H9 (cell line): Measurements from ENCODE around the gene NCMAP. TPM values are rescaled to one million over a fixed set of nuclear protein-coding genes. Genes with fewer than 3 reads are reported as not detected.

Experiments
- DNase-seq: peaks from one replicate; pipeline ENCODE4 v3.0.0-alpha.2; 2017
- H2AFZ ChIP-seq: one replicate; pipeline ENCODE4 v1.6.1; 2013; ENCODE audit warnings: mild to moderate bottlenecking, low read length, control low read depth, moderate library complexity
- H2AK5ac ChIP-seq: 2 replicates; pipeline ENCODE4 v1.6.1; 2013; ENCODE audit warnings: low read length, control low read depth, mixed read lengths; ENCODE audit not compliant: insufficient read length
- H2BK120ac ChIP-seq: one replicate; pipeline ENCODE4 v1.6.1; 2013; ENCODE audit warnings: low read depth, mild to moderate bottlenecking, low read length, control low read depth, inconsistent platforms; ENCODE audit not compliant: poor library complexity, severe bottlenecking
- H2BK12ac ChIP-seq: 2 replicates; pipeline ENCODE4 v1.6.1; 2013; ENCODE audit warnings: low read length, control low read depth, mixed read lengths, low read depth; ENCODE audit not compliant: insufficient read length
- H2BK15ac ChIP-seq: 2 replicates; pipeline ENCODE4 v1.6.1; 2013; ENCODE audit warnings: low read depth, low read length, control low read depth
- H2BK20ac ChIP-seq: one replicate; pipeline ENCODE4 v1.6.1; 2013; ENCODE audit warnings: low read depth, mild to moderate bottlenecking, low read length, control low read depth, inconsistent platforms; ENCODE audit not compliant: poor library complexity, severe bottlenecking
- H2BK5ac ChIP-seq: 2 replicates; pipeline ENCODE4 v1.6.1; 2013; ENCODE audit warnings: low read length, control low read depth, mixed read lengths; ENCODE audit not compliant: insufficient read length
- H3K14ac ChIP-seq: 2 replicates; pipeline ENCODE4 v1.6.1; 2013; ENCODE audit warnings: low read length, control low read depth; ENCODE audit not compliant: insufficient read depth
- H3K18ac ChIP-seq: 2 replicates; pipeline ENCODE4 v1.6.1; 2013; ENCODE audit warnings: low read depth, mild to moderate bottlenecking, mixed read lengths, low read length, control low read depth; ENCODE audit not compliant: insufficient read length
- H3K23ac ChIP-seq: 2 replicates; pipeline ENCODE4 v1.6.1; 2013; ENCODE audit warnings: low read length, control low read depth, mixed read lengths, low read depth; ENCODE audit not compliant: insufficient read length
- H3K23me2 ChIP-seq: 2 replicates; pipeline ENCODE4 v1.6.1; 2013; ENCODE audit warnings: low read depth, mild to moderate bottlenecking, mixed read lengths, low read length, control low read depth; ENCODE audit not compliant: insufficient read length, poor library complexity, severe bottlenecking
- H3K27ac ChIP-seq: 2 replicates; pipeline ENCODE4 v1.5.1; 2013; ENCODE audit warnings: low read length, control low read depth, mixed read lengths, low read depth; ENCODE audit not compliant: insufficient read length
- H3K27me3 ChIP-seq: 2 replicates; pipeline ENCODE4 v1.6.1; 2013; ENCODE audit warnings: low read length, control low read depth, inconsistent platforms; ENCODE audit not compliant: insufficient read depth
- H3K4ac ChIP-seq: 2 replicates; pipeline ENCODE4 v1.6.1; 2013; ENCODE audit warnings: low read depth, mild to moderate bottlenecking, control low read depth, inconsistent platforms, low read length, moderate library complexity
- H3K4me1 ChIP-seq: 2 replicates; pipeline ENCODE4 v1.6.1; 2013; ENCODE audit warnings: low read length, control low read depth, inconsistent platforms; ENCODE audit not compliant: insufficient read depth
- H3K4me2 ChIP-seq: 2 replicates; pipeline ENCODE4 v1.6.1; 2013; ENCODE audit warnings: low read length, control low read depth, mixed read lengths; ENCODE audit not compliant: insufficient read length, insufficient read depth
- H3K56ac ChIP-seq: 2 replicates; pipeline ENCODE4 v1.6.1; 2013; ENCODE audit warnings: low read depth, mild to moderate bottlenecking, mixed read lengths, low read length, control low read depth; ENCODE audit not compliant: insufficient read length
- H3K79me1 ChIP-seq: 2 replicates; pipeline ENCODE4 v1.6.1; 2013; ENCODE audit warnings: low read depth, mild to moderate bottlenecking, moderate library complexity, low read length, control low read depth, inconsistent platforms; ENCODE audit not compliant: insufficient read depth, poor library complexity, severe bottlenecking
- H3K79me2 ChIP-seq: 2 replicates; pipeline ENCODE4 v1.6.1; 2013; ENCODE audit warnings: low read length, control low read depth, inconsistent platforms; ENCODE audit not compliant: insufficient read depth
- H3K9ac ChIP-seq: 2 replicates; pipeline ENCODE4 v1.6.1; 2013; ENCODE audit warnings: low read length, control low read depth, mixed read lengths; ENCODE audit not compliant: insufficient read length; ENCODE audit errors: extremely low read depth
- H3K9me3 ChIP-seq: one replicate; pipeline ENCODE4 v1.6.1; 2013; ENCODE audit warnings: low read depth, low read length, inconsistent platforms; ENCODE audit not compliant: control insufficient read depth
- H3T11ph ChIP-seq: one replicate; pipeline ENCODE4 v1.6.1; 2013; ENCODE audit warnings: mild to moderate bottlenecking, low read length, control low read depth, inconsistent platforms
- H4K20me1 ChIP-seq: one replicate; pipeline ENCODE4 v1.6.1; 2013; ENCODE audit not compliant: control insufficient read depth, insufficient read length, insufficient read depth
- H4K5ac ChIP-seq: 2 replicates; pipeline ENCODE4 v1.6.1; 2013; ENCODE audit warnings: low read depth, mild to moderate bottlenecking, mixed read lengths, low read length, control low read depth; ENCODE audit not compliant: insufficient read length
- H4K8ac ChIP-seq: replicated peaks from 2 replicates; pipeline ENCODE4 v1.6.1; 2013; ENCODE audit warnings: low read length, control low read depth, mixed read lengths, low read depth; ENCODE audit not compliant: insufficient read length
- H4K91ac ChIP-seq: 2 replicates; pipeline ENCODE4 v1.6.1; 2013; ENCODE audit warnings: low read depth, mild to moderate bottlenecking, moderate library complexity, mixed read lengths, low read length, control low read depth; ENCODE audit not compliant: insufficient read length
- H3K27ac Mint-ChIP-seq, 3 experiments: 2 replicates in 2 of 3; 3 replicates in 1 of 3; pipeline ENCODE4 v1.8.0; 2020 to 2021; ENCODE audit warnings: mixed read lengths in 3 of 3, mild to moderate bottlenecking in 1 of 3, moderate library complexity in 1 of 3
- H3K27me3 Mint-ChIP-seq: 2 replicates; pipeline ENCODE4 v1.8.0; 2021; ENCODE audit warnings: low read depth, mild to moderate bottlenecking, moderate library complexity, mixed read lengths
- H3K36me3 Mint-ChIP-seq, 3 experiments: 2 replicates in 2 of 3; 3 replicates in 1 of 3; pipeline ENCODE4 v1.8.0; 2020 to 2021; ENCODE audit warnings: low read depth in 3 of 3, mixed read lengths in 3 of 3; ENCODE audit not compliant: insufficient read depth in 1 of 3
- H3K4me1 Mint-ChIP-seq, 2 experiments: 2 replicates each; pipeline ENCODE4 v1.8.0; 2020; ENCODE audit warnings: mixed read lengths in 2 of 2
- H3K4me3 Mint-ChIP-seq, 2 experiments: 2 replicates in 1 of 2; 3 replicates in 1 of 2; pipeline ENCODE4 v1.8.0; 2020 to 2021; ENCODE audit warnings: mild to moderate bottlenecking in 2 of 2, mixed read lengths in 2 of 2, moderate library complexity in 1 of 2
- H3K9me3 Mint-ChIP-seq, 2 experiments: 2 replicates in 1 of 2; 3 replicates in 1 of 2; pipeline ENCODE4 v1.8.0; 2020; ENCODE audit warnings: mild to moderate bottlenecking in 2 of 2, mixed read lengths in 2 of 2, moderate library complexity in 1 of 2
- WGBS: extraction: QIAGEN DNeasy Blood & Tissue Kit; methylation state at CpG from one replicate; pipeline ENCODE4 v1.1.7; 2013; ENCODE audit warnings: missing lambda C conversion rate, low lambda C conversion rate, mixed read lengths; ENCODE audit not compliant: insufficient read length; ENCODE audit errors: extremely low coverage; 5-methylcytosine and 5-hydroxymethylcytosine counted together
- total RNA-seq: library from RNA; stranded (reverse); gene quantifications from 2 replicates; pipeline ENCODE4 v1.2.1, GENCODE V29; 2021
- TF ChIP-seq, protein P1 (sequence below): fragments of 200-600 bp; sonication (generic); conservative IDR thresholded peaks from 3 replicates; pipeline ENCODE4 v1.8.0; 2021; ENCODE audit warnings: antibody characterized with exemption, mild to moderate bottlenecking

Gene NCMAP
- total RNA-seq, 1 experiment from 2014 or later: 0.35 TPM

- Histone ChIP-seq H4K91ac (no peak overlapping the region), H3T11ph (no peak overlapping the region), H3K23me2 (no peaks in the 10 kb centered on the region), H2BK15ac (no peak overlapping the region), H2AK5ac (no peak overlapping the region), H4K20me1 (no peaks in the 10 kb centered on the region), H3K56ac (no peak overlapping the region), H3K4me1 (no peaks in the 10 kb centered on the region), H3K18ac (no peak overlapping the region), H4K5ac (no peak overlapping the region), H3K4ac (no peak overlapping the region), H3K14ac (no peak overlapping the region), H2BK5ac (no peak overlapping the region), H3K9ac (no peak overlapping the region), H3K27ac (no peak overlapping the region), H2BK12ac (no peak overlapping the region), H3K23ac (no peak overlapping the region), H4K8ac (no peak overlapping the region), H2BK120ac (no peak overlapping the region), H3K79me2 (no peaks in the 10 kb centered on the region), H3K27me3 (no peaks in the 10 kb centered on the region), H3K79me1 (no peaks in the 10 kb centered on the region), H3K9me3 (no peaks in the 10 kb centered on the region), H2BK20ac (no peak overlapping the region), H2AFZ (no peak overlapping the region), H3K4me2 (no peak overlapping the region)
- no peak for DNase-seq
- no peak overlapping the region for H3K4me3 Mint-ChIP-seq
- H3K27me3 Mint-ChIP-seq: no peaks in the 10 kb centered on the region
- no peaks in the 10 kb centered on the region for H3K9me3 Mint-ChIP-seq
- peaks cover 15 to 16% of the 10 kb centered on the region in 2 experiments for H3K4me1 Mint-ChIP-seq
- WGBS: no CpG with 5 or more reads among the region's 9 CpGs
- TF ChIP-seq, protein P1, sequence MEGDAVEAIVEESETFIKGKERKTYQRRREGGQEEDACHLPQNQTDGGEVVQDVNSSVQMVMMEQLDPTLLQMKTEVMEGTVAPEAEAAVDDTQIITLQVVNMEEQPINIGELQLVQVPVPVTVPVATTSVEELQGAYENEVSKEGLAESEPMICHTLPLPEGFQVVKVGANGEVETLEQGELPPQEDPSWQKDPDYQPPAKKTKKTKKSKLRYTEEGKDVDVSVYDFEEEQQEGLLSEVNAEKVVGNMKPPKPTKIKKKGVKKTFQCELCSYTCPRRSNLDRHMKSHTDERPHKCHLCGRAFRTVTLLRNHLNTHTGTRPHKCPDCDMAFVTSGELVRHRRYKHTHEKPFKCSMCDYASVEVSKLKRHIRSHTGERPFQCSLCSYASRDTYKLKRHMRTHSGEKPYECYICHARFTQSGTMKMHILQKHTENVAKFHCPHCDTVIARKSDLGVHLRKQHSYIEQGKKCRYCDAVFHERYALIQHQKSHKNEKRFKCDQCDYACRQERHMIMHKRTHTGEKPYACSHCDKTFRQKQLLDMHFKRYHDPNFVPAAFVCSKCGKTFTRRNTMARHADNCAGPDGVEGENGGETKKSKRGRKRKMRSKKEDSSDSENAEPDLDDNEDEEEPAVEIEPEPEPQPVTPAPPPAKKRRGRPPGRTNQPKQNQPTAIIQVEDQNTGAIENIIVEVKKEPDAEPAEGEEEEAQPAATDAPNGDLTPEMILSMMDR: no peak
- peak overlapping the region in 1 of 3 experiments; percentile 91; a peak in 4 of 7 replicates for H3K27ac Mint-ChIP-seq
- no peaks in the 10 kb centered on the region; a peak in 1 of 7 replicates for H3K36me3 Mint-ChIP-seq
Measured at GRCh38 chr1:24572301-24572700, 16.4 kb downstream of the NCMAP start.
